Stromal cell of bone marrow (primary cell): Measurements from ENCODE around the gene TGM4.
"Not testable (repeated sequence)": the region's sequence is repeated elsewhere in the genome, so short reads cannot be mapped to it uniquely, and the experiment has no call there.

Experiments used
- DNase-seq: peaks from one replicate; pipeline ENCODE4 v3.0.0-alpha.2; 2012; ENCODE audit warnings: low read depth

The TGM4 gene

GRCh38 chr3:44874308-44874707, at the start of gene TGM4:
TSS of gene TGM4 (plus strand) at chr3:44874608. CDS start at chr3:44874679, 71 bp downstream.
- DNase-seq: no peak

- peak; percentile 12 for DNase-seq
These were observed 49.0 kb upstream of the TGM4 start for GRCh38 chr3:44825264-44825925.

GRCh38 chr3:44827196-44827595, 47.2 kb upstream of the TGM4 start:
- no peak for DNase-seq

GRCh38 chr3:44831232-44831631, 43.2 kb upstream of the TGM4 start:
- no peak for DNase-seq

- DNase-seq: no peak
These were observed 42.4 kb upstream of the TGM4 start for GRCh38 chr3:44832032-44832431.

- no peak for DNase-seq
These were observed 41.4 kb upstream of the TGM4 start for GRCh38 chr3:44832965-44833364.

GRCh38 chr3:44833394-44833793, 41.0 kb upstream of the TGM4 start:
- no peak for DNase-seq

- no peak for DNase-seq
These were observed 38.7 kb upstream of the TGM4 start for GRCh38 chr3:44835684-44836083.

- no peak for DNase-seq
These were observed 32.0 kb upstream of the TGM4 start for GRCh38 chr3:44842376-44842775.

GRCh38 chr3:44845528-44846520, 28.6 kb upstream of the TGM4 start:
- no peak for DNase-seq

GRCh38 chr3:44848634-44849033, 25.8 kb upstream of the TGM4 start:
- no peak for DNase-seq

- DNase-seq: not testable (repeated sequence)
These were observed 17.7 kb upstream of the TGM4 start for GRCh38 chr3:44856663-44857062.

GRCh38 chr3:44860117-44860516, 14.3 kb upstream of the TGM4 start:
- no peak for DNase-seq

GRCh38 chr3:44861412-44862225, 12.8 kb upstream of the TGM4 start, which contains the start of gene TMEM42:
TSS of gene TMEM42 (plus strand) at chr3:44861912. CDS start at chr3:44861925, 13 bp downstream.
- peak; percentile 77 for DNase-seq

GRCh38 chr3:44862226-44862637, 12.2 kb upstream of the TGM4 start:
- DNase-seq: no peak

- no peak for DNase-seq
These were observed 9.0 kb upstream of the TGM4 start for GRCh38 chr3:44865272-44866035.

GRCh38 chr3:44867421-44868111, 6.8 kb upstream of the TGM4 start:
- no peak for DNase-seq

- no peak for DNase-seq
These were observed 3.9 kb upstream of the TGM4 start for GRCh38 chr3:44870375-44871061.

- no peak for DNase-seq
These were observed 1.2 kb downstream of the TGM4 start for GRCh38 chr3:44875596-44875995.

GRCh38 chr3:44877333-44877732, 2.9 kb downstream of the TGM4 start:
- no peak for DNase-seq
